Stimulated activated naive CD4-positive, alpha-beta T cell treated with Interleukin-2 at 50 U/mL for 16 hours (primary cell): Measurements from ENCODE around the gene TSKU.
"Not testable (repeated sequence)": the region's sequence is repeated elsewhere in the genome, so short reads cannot be mapped to it uniquely, and the experiment has no call there.

Experiments
- DNase-seq: peaks from one replicate; lab custom pipeline; 2025; lab: John Stamatoyannopoulos, UW

The TSKU gene

GRCh38 chr11:76801736-76802135, 18.6 kb downstream of the TSKU start:
- no peak for DNase-seq

GRCh38 chr11:76802151-76802550, 19.0 kb downstream of the TSKU start:
- DNase-seq = no peak

GRCh38 chr11:76802621-76803020, 19.5 kb downstream of the TSKU start:
- no peak for DNase-seq

DNA sequence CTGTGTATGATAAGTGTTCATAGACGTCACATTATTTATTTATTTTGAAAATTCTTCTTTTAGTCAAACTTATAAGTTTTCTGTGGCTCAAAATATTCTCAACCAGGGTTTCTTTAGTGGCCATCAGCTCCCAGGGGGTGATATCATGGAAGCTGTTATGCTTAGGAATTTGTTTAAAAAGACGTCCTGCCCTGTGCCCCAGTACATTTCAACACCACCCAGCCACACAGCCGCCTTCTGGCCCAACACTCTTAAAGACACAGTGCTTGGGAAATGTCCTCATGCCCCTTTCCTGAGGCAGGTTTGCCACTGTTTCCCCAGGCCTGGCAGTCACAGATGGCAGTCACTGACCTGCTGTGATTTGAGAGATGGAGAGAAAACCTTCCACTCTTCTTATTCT, 19.9 kb downstream of the TSKU start:
- DNase-seq = no peak

DNA sequence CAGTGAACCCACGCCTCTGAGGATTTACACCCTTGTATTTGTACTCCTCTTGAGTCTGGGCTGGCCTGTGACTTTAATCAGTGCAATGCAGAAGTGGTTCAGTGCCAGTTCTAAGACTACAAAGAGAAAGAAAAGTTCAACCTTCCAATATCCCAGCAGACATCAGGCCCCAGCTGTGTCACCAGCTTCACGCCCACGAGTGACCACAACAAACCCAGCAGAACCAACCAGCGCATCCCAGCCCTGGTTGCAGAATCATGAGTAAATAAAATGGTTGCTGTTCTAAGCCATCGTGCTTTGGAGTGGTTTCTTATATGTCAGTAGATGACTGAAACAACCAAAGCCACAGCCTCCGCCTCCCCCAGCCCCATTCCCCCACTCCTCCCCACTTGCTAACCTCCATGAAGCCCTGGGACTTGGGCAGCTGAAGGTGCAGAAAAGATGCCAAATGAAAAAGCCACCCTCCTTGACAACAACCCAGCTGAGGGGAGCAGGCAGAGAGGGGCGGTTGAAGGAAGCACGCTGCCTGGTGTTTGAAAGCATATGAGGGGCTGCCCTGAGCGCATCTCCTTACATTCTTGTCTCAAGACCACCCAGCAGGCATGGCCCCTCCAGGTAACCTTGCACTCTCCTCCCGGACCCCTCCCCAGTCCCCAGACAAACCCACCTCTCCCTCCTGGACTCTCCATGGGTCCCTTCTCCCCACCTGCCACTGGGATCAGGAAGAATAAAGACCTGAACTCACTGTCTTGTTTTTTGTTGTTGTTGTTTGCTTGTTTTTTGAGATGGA, 20.9 kb downstream of the TSKU start:
- DNase-seq = peak; percentile 68

DNA sequence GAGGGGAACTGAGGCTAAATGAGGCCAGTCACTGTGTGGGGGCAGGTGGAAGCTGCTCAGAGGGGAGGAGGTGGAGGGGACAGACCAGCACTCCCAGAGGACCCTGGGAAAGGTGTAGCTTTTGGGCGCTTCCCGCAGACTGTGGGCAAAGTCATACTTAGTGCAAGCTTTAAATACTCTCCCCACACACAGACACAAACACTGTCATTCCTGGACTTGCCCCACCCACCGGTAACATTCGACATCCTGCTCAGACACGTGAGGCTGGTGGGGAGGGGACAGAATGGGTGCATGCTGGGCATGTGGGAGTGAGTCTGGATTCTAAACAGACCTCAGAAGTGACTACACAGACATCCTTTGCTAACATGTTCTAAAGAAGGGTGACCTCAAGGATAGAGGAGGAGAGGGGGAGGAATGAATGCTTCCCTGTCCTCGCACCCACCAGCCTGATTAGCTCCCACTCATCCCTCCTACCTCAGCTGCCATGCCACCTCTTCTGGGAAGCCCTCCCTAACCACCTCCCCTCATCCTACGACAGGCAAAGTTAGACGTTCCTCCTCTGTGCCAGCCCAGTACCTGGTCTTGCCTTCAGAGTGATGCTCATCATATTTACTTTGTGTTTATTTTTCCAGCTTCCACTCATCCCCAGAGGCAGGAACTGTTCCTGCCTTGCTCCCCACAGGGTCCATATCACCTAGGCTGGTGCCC, 22.2 kb downstream of the TSKU start:
- peak; percentile 53 for DNase-seq

- no peak for DNase-seq
Measured at GRCh38 chr11:76806131-76806530, 23.0 kb downstream of the TSKU start.

DNA sequence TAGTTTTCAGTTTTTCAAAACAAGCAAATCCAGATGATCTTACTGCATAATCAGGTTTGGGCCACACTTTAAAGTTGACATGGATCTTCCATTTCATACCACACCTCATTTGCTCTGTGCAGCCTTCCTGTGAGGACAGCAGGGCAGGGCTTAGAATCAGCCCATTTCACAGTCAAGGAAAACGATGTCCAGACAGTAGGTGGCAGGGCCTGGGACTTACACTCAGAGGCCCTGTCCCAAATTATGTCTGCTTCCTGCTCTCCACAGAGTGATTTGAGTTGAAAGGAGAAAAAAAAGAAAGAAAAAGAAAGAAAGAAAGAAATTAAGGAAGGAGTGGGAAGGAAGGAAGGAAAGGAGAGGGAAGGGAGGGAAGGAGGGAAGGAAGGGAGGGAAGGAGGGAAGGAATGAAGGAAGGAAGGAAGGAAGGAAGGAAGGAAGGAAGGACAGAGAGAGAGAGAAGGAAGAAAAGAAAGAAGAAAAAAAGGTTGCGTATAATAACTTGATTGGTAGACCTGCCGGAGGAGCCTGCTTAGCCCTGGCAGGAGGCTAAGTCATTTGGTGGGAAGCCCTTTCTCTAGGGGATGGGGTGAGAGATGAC, 23.6 kb downstream of the TSKU start:
- no peak for DNase-seq

DNA sequence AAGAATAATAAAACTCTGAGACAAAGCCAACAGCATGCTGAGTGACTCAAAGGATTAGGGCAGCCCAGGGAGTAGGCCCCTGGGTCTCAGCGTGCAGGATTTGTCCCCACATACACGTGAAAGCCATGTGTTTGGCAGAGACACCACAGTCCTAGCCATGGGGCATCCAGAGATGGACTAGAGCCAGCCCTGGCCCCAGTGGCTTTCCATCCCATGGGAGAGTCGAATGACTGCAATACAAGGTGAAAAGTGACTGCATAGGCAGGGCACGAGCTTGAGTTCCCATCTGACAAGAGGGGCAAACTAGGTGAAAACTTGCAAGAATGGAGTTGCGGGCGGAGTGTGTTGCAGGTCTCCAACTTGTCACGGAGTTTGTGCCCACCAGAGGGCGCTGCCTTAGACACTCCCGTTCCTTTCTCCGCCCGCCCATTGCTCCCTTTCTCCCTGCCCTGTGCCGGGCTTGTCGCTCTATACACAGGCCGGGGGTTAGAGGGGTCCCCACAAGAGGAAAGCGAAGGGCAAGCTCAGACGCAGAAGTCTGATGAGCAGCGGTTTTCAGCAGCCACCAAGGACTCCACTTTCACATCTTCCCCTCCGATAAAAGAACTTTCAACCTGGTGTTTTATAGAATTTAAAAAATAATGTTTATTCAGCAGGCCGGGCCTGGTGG, 24.2 kb downstream of the TSKU start:
- DNase-seq = peak; percentile 38

DNA sequence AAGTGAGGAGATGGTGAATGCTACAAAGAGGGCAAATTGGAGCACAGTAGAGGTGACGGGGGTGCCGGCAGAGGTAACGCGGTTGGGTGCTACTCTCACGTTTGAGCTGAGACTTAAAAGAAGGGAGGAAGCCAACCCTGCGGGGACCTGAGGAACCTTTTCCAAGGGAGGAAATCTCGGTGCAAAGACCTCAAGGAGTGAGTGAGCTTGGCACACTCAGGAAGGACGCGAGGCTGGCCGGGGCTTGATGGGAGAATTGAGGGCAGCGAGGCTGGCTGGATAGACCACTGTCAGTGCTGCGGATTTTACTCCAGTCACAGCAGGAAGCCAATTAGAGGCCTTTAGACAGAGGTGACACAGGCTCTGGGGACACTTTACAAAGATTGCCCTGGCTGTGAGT, 25.0 kb downstream of the TSKU start:
- no peak for DNase-seq

DNA sequence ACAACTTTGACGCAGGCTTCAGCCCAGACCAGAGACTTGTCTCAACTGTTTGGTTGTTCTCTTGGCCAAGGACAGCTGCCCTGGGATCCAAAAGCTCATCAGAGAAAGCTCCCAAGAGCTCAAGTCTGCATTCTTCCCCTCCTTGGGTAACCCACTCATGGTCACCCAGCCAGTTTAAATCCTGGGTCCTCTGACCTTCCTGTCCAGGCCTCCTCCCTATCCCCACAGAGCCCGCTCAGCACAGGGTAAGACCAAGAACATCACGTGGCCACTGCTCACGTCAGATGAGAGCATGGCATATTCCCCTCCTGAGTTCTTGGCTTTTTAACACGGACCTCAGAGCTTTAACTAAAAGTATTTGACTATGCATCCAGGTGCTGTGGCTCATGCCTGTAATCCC, 25.8 kb downstream of the TSKU start:
- no peak for DNase-seq

DNA sequence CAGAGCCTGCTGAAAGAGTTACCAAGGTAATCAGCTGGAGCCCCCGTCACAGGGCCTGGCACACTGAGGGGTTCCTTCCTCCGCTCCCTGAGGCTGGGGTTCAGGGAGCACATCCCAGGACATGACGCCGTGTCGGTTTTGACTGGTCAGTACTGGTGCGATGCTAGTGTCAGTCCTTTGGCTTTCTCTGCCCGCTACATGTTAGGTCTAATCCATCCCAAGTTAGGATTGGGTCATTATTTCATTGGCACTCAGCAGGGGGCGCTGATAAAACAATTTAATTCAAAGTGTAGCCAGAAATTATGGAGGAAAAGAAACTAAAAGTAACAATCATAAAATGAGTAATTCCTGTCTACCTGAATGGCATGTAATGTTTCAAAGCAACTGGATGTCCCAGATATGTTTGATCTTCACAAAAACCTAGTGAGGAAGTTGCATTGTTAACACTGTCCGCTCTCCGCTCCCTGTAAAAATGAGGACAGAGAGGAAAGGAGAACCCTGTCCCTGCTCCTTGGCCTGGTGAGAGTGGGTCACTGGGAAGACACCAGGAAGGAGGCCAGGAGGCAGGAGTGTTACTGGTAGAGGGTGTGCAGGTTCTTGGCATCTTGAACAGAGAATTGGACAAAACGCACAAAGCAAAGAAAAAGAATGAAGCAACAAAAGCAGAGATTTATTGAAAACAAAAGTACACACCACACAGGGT, 27.1 kb downstream of the TSKU start:
- DNase-seq = no peak

GRCh38 chr11:76811259-76811658, 28.1 kb downstream of the TSKU start:
- no peak for DNase-seq

GRCh38 chr11:76814414-76814813, 31.3 kb downstream of the TSKU start:
- no peak for DNase-seq

GRCh38 chr11:76815678-76816077, 32.5 kb downstream of the TSKU start:
- DNase-seq = not testable (repeated sequence)

- no peak for DNase-seq
Measured at GRCh38 chr11:76820184-76820566, 37.0 kb downstream of the TSKU start.

GRCh38 chr11:76821396-76821795, 38.2 kb downstream of the TSKU start:
- not testable (repeated sequence) for DNase-seq

DNA sequence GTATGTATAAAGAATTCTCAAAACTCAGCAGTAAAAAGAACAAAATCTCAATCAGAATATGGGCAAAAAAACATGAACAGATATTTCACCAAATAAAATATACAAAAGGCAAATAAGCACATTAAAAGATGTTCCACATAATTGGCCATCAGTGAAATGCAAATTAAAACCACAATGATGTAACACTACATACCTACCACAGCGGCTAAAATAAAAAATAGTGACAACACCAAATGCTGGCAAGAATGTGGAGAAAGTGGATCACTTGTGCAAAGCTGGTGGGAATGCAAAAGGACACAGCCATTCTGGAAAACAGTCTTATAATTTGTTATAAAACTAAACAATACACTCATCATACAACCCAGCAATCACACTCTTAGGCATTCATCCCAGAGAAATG, 39.2 kb downstream of the TSKU start:
- DNase-seq = no peak

DNA sequence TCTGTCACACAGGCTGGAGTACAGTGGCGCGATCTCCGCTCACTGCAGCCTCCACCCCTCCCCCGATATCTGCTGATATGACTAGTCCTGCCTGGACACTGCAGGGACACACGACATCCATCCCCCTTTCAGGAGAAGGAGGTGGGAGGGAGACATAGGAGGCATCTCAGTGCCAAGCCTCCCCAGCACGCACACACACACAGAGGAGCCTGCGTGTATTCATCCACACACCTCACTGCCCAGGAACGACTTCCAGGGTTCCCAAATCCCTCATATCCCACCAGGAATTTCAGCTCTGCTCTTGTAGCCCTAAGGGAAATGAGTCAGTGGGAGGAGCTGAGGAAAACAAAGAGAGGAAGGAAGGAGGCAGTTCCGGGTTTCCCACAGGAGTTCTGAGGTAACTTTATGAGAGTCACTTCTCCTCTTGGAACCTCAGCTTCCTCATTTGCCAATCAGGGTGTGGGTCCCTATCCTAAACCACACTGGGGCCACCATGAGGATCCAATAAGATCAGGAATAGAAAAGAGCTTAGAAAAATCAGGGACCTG, 40.4 kb downstream of the TSKU start:
- DNase-seq = no peak

DNA sequence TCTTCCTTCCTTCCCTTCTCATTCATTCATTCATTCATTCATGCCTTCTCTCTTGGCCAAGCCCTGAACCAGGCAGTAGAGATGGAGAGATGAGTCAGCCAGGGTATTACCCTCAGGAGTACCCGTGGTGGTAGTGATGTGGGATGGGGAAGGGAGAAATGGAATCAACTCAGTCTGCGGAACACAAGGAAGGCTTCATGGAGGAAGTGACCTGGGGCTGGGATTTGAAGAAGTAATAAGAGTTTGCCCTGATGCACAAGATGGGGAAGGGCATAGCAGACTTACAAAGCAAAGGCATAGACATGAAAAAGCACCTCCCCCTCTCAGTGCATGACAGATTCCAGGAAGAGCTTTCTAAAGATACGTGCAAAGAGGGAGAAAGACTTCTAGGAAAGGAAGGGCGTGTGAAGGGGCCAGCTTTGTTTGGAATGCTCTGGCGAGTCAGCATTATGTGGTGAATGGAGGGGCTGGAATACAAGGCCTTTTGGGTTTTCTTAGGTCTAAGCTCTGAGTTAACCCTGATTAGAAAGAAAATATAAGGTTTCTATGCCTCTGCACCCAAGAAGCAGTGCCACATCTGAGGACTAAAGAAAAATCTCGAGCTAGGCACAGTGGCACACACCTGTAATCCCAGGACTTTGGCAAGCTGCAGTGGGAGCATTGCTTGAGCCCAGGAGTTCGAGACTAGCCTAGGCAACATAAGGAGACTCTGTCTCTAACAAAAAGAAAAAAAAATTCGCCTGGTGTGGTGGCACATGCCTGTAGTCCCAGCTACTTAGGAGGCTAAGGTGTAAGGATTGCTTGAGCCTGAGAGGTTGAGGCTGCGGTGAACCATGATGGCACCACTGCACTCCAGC, 41.2 kb downstream of the TSKU start:
- DNase-seq = no peak
